Stimulated activated CD8-positive, alpha-beta memory T cell treated with anti-CD3 and anti-CD28 coated beads, Interleukin-2, amount 100 ng/mL, for 1 hour (primary cell): ENCODE measurements around the gene HOPX.
"Not testable (repeated sequence)": the region's sequence is repeated elsewhere in the genome, so short reads cannot be mapped to it uniquely, and the experiment has no call there.

ENCODE experiments used
- DNase-seq, 2 donors: peaks; one replicate each; pipeline ENCODE4 v3.0.0-alpha.2; 2020; ENCODE audit warnings: low read depth in 2 of 2

Gene HOPX, protein sequence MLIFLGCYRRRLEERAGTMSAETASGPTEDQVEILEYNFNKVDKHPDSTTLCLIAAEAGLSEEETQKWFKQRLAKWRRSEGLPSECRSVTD

DNA sequence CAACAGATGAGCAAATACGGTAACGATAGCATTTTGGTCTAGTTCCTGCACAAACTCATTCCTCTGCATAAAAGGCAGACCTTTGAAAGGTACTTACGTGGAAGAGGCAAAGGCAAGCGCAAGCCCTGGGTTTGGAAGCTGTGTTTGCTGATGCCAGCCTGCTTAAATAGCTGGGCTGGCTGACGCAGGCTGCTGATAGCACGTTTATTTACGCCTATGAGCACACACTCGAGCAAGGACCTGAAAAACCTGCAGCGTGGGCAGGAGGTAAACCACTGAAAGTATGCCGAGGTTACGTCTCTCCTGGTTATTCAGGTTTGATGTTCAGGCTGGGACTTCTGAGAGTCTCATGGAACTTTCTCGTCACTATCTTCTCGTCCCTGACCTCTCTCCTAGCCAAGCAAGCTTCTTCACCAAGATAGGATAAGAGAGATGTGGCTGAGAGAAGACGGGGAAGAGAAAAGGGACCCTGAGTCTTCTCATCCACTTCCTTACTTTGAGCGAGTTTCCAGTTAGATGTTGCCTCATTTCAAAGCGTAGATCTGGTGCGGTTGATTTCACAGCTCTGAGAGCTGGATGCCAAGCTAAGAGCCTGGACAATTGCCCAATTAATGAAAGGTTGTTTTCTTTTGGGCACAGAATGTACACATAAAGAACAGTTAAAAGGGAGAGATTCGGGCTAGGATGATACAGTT lies at the start of gene HOPX:
TSS of gene HOPX (minus strand) at position 139 of the 695 bp plus-strand sequence. CDS start 23,480 bp downstream, outside the sequence.
- DNase-seq: no peak

DNA sequence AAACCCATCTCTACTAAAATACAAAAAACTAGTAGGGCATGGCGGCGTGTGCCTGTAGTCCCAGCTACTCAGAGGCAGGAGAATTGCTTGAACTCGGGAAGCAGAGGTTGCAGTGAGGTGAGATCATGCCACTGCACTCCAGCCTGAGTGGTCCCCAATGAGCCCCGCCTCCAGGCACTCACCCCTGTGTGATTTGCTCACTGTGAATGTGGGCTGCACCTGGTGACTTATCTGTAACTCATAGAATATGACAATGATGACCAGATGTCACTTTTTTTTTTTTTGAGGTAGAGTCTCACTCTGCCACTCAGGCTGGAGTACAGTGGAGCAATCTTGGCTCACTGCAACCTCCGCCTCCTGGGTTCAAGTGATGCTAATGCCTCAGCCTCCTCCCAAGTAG lies 49.0 kb upstream of the HOPX start:
- no peak for DNase-seq

GRCh38 chr4:56728512-56728911 lies 47.4 kb upstream of the HOPX start:
- no peak for DNase-seq

DNA sequence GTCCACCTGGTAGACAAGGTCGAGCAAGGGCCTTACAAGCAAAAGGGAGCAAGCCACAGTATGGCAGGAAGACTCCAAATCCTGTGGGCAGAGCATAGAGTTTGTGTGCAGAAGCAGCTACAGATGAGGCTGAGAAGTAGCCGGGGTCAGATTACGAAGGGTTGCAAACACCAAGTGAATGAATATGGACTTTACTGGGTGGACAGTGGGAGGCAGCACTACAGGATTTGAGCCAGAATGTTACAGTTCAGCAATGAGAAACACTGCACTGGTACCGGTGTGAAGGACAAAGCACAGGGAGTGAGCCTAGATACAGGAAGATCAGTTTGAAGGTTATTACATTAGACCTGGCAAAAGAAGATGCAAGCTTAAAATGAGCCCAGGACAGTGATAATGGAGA lies 46.1 kb upstream of the HOPX start:
- no peak for DNase-seq

GRCh38 chr4:56726593-56726992 lies 45.5 kb upstream of the HOPX start:
- not testable (repeated sequence) for DNase-seq

GRCh38 chr4:56723659-56724230 lies 42.6 kb upstream of the HOPX start:
- DNase-seq: no peak

GRCh38 chr4:56723201-56723605 lies 42.1 kb upstream of the HOPX start:
- DNase-seq: no peak

- DNase-seq: no peak
Measured at GRCh38 chr4:56708146-56708545, 27.1 kb upstream of the HOPX start.

DNA sequence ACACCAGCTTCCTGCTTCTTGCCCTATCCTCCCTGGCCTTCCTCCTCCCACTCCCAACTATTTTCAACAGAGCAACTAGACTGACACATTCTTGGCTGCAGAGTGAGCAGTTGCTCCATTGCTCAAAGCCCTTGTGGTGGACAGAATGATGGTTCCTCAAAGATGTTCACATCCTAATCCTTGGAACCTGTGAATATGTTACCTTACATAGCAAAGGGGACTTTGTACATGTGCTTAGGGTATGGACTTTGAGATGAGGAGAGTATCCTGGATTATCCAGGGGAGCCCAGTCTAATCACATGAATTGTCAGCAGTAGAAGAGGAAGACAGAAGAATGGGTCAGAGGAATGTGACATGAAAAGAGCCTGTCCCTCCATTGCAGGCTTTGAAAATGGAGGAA lies 24.9 kb upstream of the HOPX start:
- DNase-seq: no peak

DNA sequence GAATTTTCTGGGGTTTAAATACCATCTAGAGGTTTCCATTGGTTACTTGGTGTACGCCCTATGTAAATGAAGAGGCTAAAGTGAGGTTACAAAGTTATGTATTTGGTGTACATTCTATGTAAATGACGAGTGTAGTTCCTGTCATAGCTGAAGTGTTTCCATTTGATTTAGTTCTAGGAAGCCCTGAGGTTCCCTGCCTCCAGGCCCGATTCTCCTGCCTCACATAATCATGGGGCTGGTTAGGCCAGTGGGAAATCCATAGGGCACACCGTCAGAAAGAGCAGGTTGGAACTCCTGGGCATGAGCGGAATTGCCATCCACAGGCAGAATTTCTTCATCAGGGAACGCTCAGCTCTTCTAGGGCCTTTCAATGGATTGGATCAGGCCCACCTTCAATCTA lies 24.2 kb upstream of the HOPX start:
- no peak for DNase-seq

- no peak for DNase-seq
Measured at GRCh38 chr4:56704089-56704871, 23.2 kb upstream of the HOPX start.

DNA sequence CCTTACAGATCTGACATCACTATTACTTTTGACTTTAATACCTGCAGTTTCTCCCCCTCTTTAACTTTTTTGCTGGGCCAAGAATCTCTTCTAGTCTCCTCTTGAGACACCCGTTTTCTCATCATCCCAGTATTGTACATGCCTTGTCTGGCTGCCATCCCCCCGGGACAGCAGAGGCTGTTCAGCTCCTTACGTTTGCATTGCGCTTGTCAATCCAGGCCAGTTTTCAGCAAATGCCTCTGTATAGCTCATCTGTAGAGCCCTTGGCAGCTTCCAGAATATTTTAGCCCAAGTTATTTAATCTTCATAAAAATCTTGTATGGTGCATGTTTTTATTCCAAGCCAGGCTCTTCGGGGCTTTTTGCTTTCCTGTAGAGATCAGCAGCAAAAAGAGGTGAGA lies 22.3 kb upstream of the HOPX start:
- DNase-seq: no peak

DNA sequence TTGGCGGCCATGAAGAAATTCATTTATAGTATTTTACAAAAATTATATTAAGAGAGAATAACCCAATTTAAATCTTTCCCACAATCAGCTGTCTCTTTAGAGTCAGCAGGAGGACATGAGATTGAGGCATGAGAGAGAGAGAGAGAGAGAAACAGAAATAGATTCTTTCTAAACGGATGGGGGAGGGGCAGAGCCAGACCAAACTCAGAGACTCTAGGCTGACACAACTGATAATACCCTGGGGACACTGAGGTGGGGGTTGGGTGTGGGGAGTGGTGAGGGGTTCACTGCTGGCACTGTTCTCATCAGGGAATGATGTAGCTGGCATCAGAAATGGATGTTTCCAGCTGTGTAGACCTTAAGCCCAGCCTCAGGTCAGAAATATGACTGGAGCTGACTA lies 20.5 kb upstream of the HOPX start:
- DNase-seq: no peak

GRCh38 chr4:56701161-56701480 lies 20.0 kb upstream of the HOPX start:
- DNase-seq: no peak

GRCh38 chr4:56699537-56700105 lies 18.5 kb upstream of the HOPX start:
- no peak for DNase-seq

- DNase-seq: no peak
Measured at GRCh38 chr4:56698329-56698728, 17.2 kb upstream of the HOPX start.

- no peak for DNase-seq
Measured at GRCh38 chr4:56696056-56696455, 15.0 kb upstream of the HOPX start.

DNA sequence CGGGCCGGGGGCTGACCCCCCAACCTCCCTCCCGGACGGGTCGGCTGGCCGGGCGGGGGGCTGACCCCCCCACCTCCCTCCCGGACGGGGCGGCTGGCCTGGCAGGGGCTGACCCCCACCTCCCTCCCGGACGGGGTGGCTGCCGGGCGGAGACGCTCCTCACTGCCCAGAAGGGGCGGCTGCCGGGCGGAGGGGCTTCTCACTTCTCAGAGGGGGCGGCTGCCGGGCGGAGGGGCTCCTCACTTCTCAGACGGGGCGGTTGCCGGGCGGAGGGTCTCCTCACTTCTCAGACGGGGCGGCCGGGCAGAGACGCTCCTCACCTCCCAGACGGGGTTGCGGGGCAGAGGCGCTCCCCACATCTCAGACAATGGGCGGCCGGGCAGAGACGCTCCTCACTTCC lies 12.4 kb upstream of the HOPX start:
- DNase-seq: not testable (repeated sequence)

- no peak for DNase-seq
Measured at GRCh38 chr4:56692576-56692975, 11.5 kb upstream of the HOPX start.

- no peak for DNase-seq
Measured at GRCh38 chr4:56691425-56691824, 10.3 kb upstream of the HOPX start.

GRCh38 chr4:56690393-56690792 lies 9.3 kb upstream of the HOPX start:
- no peak for DNase-seq

- DNase-seq: no peak
Measured at GRCh38 chr4:56689201-56689969, 8.3 kb upstream of the HOPX start.
